ENCODE measurements around the gene MDH1B. TPM values are rescaled to one million over a fixed set of nuclear protein-coding genes. Genes with fewer than 3 reads are reported as not detected.
A peak's percentile ranks its signal among the peaks of the same experiment; 100 is the strongest.

The MDH1B gene
- total and polyA plus RNA-seq, 12 donors: 0.88 to 6.9 (median 2.5) TPM

DNA sequence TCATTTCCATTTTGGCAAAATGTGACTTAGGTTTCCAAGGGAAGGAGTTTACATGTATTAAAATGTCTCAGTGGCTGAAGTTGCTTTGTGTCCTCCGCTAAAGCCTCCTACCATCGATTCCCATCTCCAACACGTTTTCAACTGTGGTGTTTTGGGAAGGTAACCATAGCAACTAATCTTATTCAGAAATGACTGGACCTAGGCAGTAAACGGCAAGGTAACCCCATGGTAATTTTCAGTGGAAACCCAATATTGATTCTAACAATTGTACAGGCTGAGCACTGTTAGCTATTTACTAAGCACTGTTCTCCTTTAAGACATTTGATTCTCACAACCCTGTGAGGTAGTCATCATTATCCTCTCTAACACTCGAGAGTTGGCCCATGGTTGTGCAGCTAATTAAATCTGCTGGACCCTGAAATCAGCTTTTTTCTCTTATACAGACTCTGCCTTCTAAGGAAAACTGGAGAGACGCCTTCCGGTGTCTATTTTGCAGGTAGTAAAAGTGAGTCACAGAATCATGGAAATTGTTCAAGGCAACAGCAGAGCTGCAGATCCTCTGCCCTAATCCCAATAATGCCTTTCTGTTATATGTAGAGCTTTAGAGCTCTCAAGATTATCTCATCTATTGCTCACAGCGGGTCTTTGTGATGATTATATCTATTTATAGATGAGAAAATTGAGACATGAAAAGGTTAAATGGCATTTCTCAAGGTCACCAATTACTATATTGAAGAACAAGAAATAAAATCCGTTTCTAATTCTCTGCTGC lies 36.5 kb upstream of the MDH1B start:
- Histone ChIP-seq H3K27me3 (no peaks in the 10 kb centered on the region), H3K4me3 (no peak overlapping the region), H3K36me3 (replicated peaks in 1 of 2) (no peaks in the 10 kb centered on the region), H3K27ac (no peak overlapping the region), H3K9me3 (replicated peaks in 1 of 3) (no peaks in the 10 kb centered on the region), H3K4me1 (replicated peaks in 1 of 2) (no peaks in the 10 kb centered on the region)
- no peak for DNase-seq
- WGBS, 4 donors: 77 to 85% (median 79%) methylated on average over 9 of the region's 9 CpGs
- intact Hi-C loops (cut with DNase I): loop anchor here (5.0 to 10.0 kb wide), 3 partner anchors 176 to 671 kb away; no protein-coding TSS in a partner anchor
- no peak for TF ChIP-seq POLR2A (IDR thresholded peaks at IDR 0.05)
- TF ChIP-seq, protein P1, sequence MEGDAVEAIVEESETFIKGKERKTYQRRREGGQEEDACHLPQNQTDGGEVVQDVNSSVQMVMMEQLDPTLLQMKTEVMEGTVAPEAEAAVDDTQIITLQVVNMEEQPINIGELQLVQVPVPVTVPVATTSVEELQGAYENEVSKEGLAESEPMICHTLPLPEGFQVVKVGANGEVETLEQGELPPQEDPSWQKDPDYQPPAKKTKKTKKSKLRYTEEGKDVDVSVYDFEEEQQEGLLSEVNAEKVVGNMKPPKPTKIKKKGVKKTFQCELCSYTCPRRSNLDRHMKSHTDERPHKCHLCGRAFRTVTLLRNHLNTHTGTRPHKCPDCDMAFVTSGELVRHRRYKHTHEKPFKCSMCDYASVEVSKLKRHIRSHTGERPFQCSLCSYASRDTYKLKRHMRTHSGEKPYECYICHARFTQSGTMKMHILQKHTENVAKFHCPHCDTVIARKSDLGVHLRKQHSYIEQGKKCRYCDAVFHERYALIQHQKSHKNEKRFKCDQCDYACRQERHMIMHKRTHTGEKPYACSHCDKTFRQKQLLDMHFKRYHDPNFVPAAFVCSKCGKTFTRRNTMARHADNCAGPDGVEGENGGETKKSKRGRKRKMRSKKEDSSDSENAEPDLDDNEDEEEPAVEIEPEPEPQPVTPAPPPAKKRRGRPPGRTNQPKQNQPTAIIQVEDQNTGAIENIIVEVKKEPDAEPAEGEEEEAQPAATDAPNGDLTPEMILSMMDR (IDR thresholded peaks at IDR 0.05): no peak

DNA sequence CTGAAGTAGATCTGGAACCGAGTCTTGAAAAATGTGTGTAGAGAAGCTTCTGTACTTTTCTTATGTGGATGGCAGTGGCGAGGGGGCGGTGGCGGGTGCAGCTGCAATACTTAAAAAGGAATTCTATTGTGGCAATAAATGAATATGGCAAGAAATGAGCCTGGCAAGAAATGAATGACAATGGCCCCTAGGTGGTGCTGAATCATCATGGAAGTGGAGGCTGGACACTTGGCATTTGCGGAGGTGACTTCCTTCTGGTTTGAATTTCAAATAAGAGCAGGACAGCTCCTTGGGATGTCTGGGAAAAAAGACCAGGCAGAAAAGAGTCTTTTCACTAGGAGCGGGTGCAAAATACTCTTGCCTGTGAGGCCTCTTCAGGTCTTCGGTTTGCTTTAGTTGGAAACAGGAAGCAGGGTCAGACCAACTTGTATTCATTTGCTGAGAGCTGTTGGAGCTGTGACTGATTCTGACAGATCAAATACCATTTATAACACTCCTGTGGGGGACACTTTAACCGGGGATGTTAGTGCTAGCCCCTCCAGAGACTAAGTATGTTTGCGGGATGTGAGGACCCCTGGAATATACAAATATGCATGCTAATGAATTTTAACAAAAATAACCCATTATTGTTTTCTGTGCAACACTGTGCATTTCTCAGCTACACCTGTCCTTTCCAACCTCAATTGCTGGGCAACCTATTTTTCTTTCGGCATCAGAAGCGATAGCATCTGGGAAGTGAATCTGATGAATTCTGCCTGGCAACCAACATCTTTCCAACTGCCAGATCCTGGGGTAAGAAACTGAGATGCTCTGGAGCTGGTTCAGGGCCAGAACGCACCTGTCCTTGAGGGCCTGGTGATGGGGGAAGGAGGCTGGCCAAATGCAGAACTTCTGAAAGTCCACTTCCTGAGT lies 35.6 kb upstream of the MDH1B start:
- intact Hi-C loops (cut with DNase I): loop anchor here (5.0 to 10.0 kb wide), 3 partner anchors 177 to 672 kb away; no protein-coding TSS in a partner anchor
- DNase-seq: peak; percentile 60 to 82 (median 68)
- WGBS, 4 donors: 30 to 34% (median 31%) methylated on average over 12 of the region's 12 CpGs
- H3K36me3 ChIP-seq (replicated peaks in 1 of 2): peaks cover 0 to 8% of the 10 kb centered on the region in 2 donors
- H3K4me1 ChIP-seq (replicated peaks in 1 of 2): no peaks in the 10 kb centered on the region
- no peak overlapping the region for H3K27ac ChIP-seq
- H3K4me3 ChIP-seq: no peak overlapping the region
- H3K27me3 ChIP-seq: no peaks in the 10 kb centered on the region
- TF ChIP-seq, protein P1 (IDR thresholded peaks at IDR 0.05): peak; percentile 29 to 81 (median 78)
- no peak for TF ChIP-seq POLR2A (IDR thresholded peaks at IDR 0.05)
- H3K9me3 ChIP-seq (replicated peaks in 1 of 3): no peaks in the 10 kb centered on the region

DNA sequence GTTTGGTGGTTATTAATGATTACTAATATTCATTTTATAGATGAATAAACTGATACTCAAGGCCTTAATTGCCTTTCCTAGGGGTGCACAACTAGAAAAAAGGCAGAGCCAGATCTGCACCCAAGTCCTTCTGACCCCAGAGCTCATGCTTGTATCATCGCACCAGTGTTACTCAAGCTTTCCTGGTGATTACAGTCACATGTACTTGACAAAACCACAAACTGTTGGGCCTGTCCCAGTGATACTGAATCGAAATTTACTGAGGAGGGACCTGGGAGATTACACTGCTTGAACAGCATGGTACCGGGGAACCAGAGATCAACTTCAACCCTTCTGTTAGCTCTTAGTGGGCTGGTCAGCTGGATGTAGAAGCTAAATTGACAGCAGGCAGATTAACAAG lies 34.0 kb upstream of the MDH1B start:
- Histone ChIP-seq H3K27ac (no peak overlapping the region), H3K36me3 (replicated peaks in 1 of 2) (peaks cover 0 to 11% of the 10 kb centered on the region in 2 donors), H3K27me3 (no peaks in the 10 kb centered on the region), H3K4me3 (no peak overlapping the region), H3K4me1 (replicated peaks in 1 of 2) (no peaks in the 10 kb centered on the region), H3K9me3 (replicated peaks in 1 of 3) (no peaks in the 10 kb centered on the region)
- intact Hi-C loops (cut with DNase I): no loop called here
- no peak for TF ChIP-seq POLR2A (IDR thresholded peaks at IDR 0.05)
- TF ChIP-seq, protein P1 (IDR thresholded peaks at IDR 0.05): no peak
- 61 to 86% (median 69%) methylated on average over 3 of the region's 3 CpGs for WGBS, 4 donors
- no peak for DNase-seq

DNA sequence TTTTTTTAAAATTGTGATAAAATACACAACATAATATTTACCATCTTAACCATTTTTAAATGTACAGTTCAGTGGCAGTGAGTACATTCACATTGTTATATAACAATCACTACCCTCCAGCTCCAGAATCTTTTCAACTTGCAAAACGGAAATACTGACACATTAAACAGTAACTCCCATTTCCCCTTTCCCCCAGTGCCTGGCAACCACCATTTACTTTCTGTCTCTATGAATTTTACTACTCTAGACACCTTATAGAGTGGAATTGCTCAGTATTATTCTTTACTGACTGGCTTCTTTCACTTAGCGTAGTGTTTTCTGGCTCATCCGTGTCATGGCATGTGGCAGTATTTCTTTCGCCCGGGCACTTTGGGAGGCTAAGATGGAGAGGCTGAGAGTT lies 32.9 kb upstream of the MDH1B start:
- no peak for DNase-seq
- H3K27ac ChIP-seq: no peak overlapping the region
- no peak overlapping the region for H3K4me3 ChIP-seq
- TF ChIP-seq, protein P1 (IDR thresholded peaks at IDR 0.05): no peak
- no peak for TF ChIP-seq POLR2A (IDR thresholded peaks at IDR 0.05)
- H3K4me1 ChIP-seq (replicated peaks in 1 of 2): no peaks in the 10 kb centered on the region
- WGBS, 4 donors: 81 to 91% (median 85%) methylated on average over 5 of the region's 5 CpGs
- no peaks in the 10 kb centered on the region for H3K27me3 ChIP-seq
- intact Hi-C loops (cut with DNase I): no loop called here
- H3K36me3 ChIP-seq (replicated peaks in 1 of 2): peaks cover 0 to 11% of the 10 kb centered on the region in 2 donors
- no peaks in the 10 kb centered on the region for H3K9me3 ChIP-seq (replicated peaks in 1 of 3)

Data from adrenal gland (tissue), 12 donors.